GM23248 (cell line): ENCODE data around the gene C1orf21. TPM values are rescaled to one million over a fixed set of nuclear protein-coding genes. Genes with fewer than 3 reads are reported as not detected.

Experiments
- DNase-seq: peaks from one replicate; pipeline ENCODE4 v3.0.0-alpha.2; 2015
- H2AFZ ChIP-seq: fragments of 200-600 bp; sonication (generic); 2 replicates; pipeline ENCODE4 v1.6.1; 2016; ENCODE audit warnings: antibody characterized with exemption
- H3F3A ChIP-seq: fragments of 200-600 bp; sonication (generic); 2 replicates; pipeline ENCODE4 v1.6.1; 2016; ENCODE audit warnings: mild to moderate bottlenecking, antibody characterized with exemption, mixed run types; ENCODE audit not compliant: insufficient read depth
- H3K27ac ChIP-seq: fragments of 200-600 bp; sonication (generic); 2 replicates; pipeline ENCODE4 v1.5.1; 2016; ENCODE audit warnings: mild to moderate bottlenecking
- H3K27me3 ChIP-seq: fragments of 200-600 bp; sonication (generic); replicated peaks from 2 replicates; pipeline ENCODE4 v1.6.1; 2016; ENCODE audit warnings: mild to moderate bottlenecking; ENCODE audit not compliant: insufficient read depth
- H3K36me3 ChIP-seq: fragments of 200-600 bp; sonication (generic); 2 replicates; pipeline ENCODE4 v1.6.1; 2016; ENCODE audit warnings: low read depth, mild to moderate bottlenecking
- H3K4me1 ChIP-seq: fragments of 200-600 bp; sonication (generic); 2 replicates; pipeline ENCODE4 v1.6.1; 2016; ENCODE audit warnings: mild to moderate bottlenecking; ENCODE audit not compliant: insufficient read depth
- H3K4me2 ChIP-seq: fragments of 200-600 bp; sonication (generic); one replicate; pipeline ENCODE4 v1.6.1; 2016; ENCODE audit warnings: mild to moderate bottlenecking; ENCODE audit not compliant: unreplicated experiment
- H3K4me3 ChIP-seq: fragments of 200-600 bp; sonication (generic); 2 replicates; pipeline ENCODE4 v1.5.1; 2016; ENCODE audit warnings: mild to moderate bottlenecking
- H3K79me2 ChIP-seq: fragments of 200-600 bp; sonication (generic); 2 replicates; pipeline ENCODE4 v1.6.1; 2016; ENCODE audit warnings: mild to moderate bottlenecking; ENCODE audit not compliant: insufficient read depth
- H3K9ac ChIP-seq: fragments of 200-600 bp; sonication (generic); 2 replicates; pipeline ENCODE4 v1.6.1; 2016; ENCODE audit warnings: mild to moderate bottlenecking
- H3K9me2 ChIP-seq: fragments of 200-600 bp; sonication (generic); 2 replicates; pipeline ENCODE4 v1.6.1; 2016; ENCODE audit warnings: mixed run types, mild to moderate bottlenecking, moderate library complexity; ENCODE audit not compliant: insufficient read depth
- H3K9me3 ChIP-seq: fragments of 200-600 bp; sonication (generic); one replicate; pipeline ENCODE4 v1.6.1; 2017; ENCODE audit warnings: low read depth
- H4K20me1 ChIP-seq: fragments of 200-600 bp; sonication (generic); 2 replicates; pipeline ENCODE4 v1.6.0; 2016; ENCODE audit not compliant: insufficient read depth
- EZH2 ChIP-seq: fragments of 200-600 bp; sonication (generic); IDR thresholded peaks from 2 replicates; pipeline ENCODE4 v1.6.1; 2018; ENCODE audit warnings: antibody characterized with exemption, mild to moderate bottlenecking; ENCODE audit not compliant: insufficient read depth, poor library complexity, severe bottlenecking
- EZH2phosphoT487 ChIP-seq: fragments of 200-600 bp; sonication (generic); IDR thresholded peaks from 2 replicates; pipeline ENCODE4 v1.6.1; 2018; ENCODE audit warnings: antibody characterized with exemption, moderate library complexity, mild to moderate bottlenecking, low read depth; ENCODE audit not compliant: insufficient read depth
- WGBS, 2 experiments: methylation state at CpG; one replicate each; pipeline ENCODE4 v1.1.6; 2015 to 2017; ENCODE audit warnings: low lambda C conversion rate in 2 of 2, low coverage in 1 of 2; ENCODE audit errors: missing lambda C conversion rate in 2 of 2; 5-methylcytosine and 5-hydroxymethylcytosine counted together
- in situ Hi-C: fragments of 300-500 bp; cut with MboI; formaldehyde crosslinking; loops from 2 replicates; pipeline ENCODE4 v1.15.0; 2020
- polyA plus RNA-seq: library from polyadenylated mRNA; unstranded; fragments of >200 nt; fragmentation: Nextera tagmentation; extraction: Ambion mirVana; gene quantifications from 2 replicates; pipeline ENCODE4 v1.2.1, GENCODE V29; 2016
- total RNA-seq: library from RNA; depleted of rRNA; stranded (reverse); fragments of >200 nt; shearing (Covaris generic); gene quantifications from 2 replicates; pipeline ENCODE4 v1.2.3, GENCODE V29; 2014

C1orf21 gene
- total and polyA plus RNA-seq, 2 experiments from 2014 or later: 16.7 to 20.0 TPM

GRCh38 chr1:184533915-184534314 lies 147.1 kb downstream of the C1orf21 start:
- no peaks in the 10 kb centered on the region for H3K79me2 ChIP-seq
- peaks cover 8% of the 10 kb centered on the region for H3F3A ChIP-seq
- H3K9ac ChIP-seq: no peak overlapping the region
- no peaks in the 10 kb centered on the region for H3K9me2 ChIP-seq
- H2AFZ ChIP-seq: no peak overlapping the region
- no peak overlapping the region for H3K27ac ChIP-seq
- DNase-seq: no peak
- WGBS, 2 experiments: 93 to 96% methylated on average over 4 of the region's 4 CpGs
- H3K4me3 ChIP-seq: no peak overlapping the region
- H3K36me3 ChIP-seq: no peaks in the 10 kb centered on the region
- no peaks in the 10 kb centered on the region for H4K20me1 ChIP-seq
- H3K27me3 ChIP-seq: no peaks in the 10 kb centered on the region
- H3K4me2 ChIP-seq: no peak overlapping the region
- in situ Hi-C loops: no loop called here
- H3K9me3 ChIP-seq: no peaks in the 10 kb centered on the region
- no peak for TF ChIP-seq EZH2
- no peak for TF ChIP-seq EZH2phosphoT487
- peaks cover 10% of the 10 kb centered on the region for H3K4me1 ChIP-seq

DNA sequence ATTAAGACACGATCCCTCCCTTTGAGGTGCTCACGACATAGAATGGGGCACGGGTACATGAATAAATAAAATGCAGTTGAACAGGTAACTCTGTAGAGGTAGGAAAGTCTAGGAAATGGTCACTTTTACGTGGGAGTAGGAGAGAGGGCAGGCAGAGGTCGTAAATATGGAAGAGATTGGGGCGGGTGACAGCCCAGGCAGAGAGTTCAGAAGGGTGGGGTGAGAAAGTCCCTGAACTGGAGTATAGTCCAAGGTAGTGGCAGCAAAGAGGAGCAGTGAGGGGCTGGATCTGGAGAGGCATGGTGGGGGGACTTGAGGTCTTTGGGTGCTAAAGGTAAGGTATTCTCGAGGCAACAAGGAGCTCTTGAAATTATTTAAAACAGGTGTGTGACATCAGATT lies 147.9 kb downstream of the C1orf21 start:
- no peaks in the 10 kb centered on the region for H3K9me2 ChIP-seq
- no peaks in the 10 kb centered on the region for H3K27me3 ChIP-seq
- in situ Hi-C loops: no loop called here
- H4K20me1 ChIP-seq: no peaks in the 10 kb centered on the region
- peaks cover 10% of the 10 kb centered on the region for H3K4me1 ChIP-seq
- WGBS, 2 experiments: 46 to 50% methylated on average over 7 of the region's 7 CpGs
- no peaks in the 10 kb centered on the region for H3K9me3 ChIP-seq
- H3K79me2 ChIP-seq: no peaks in the 10 kb centered on the region
- peaks cover 8% of the 10 kb centered on the region for H3F3A ChIP-seq
- H2AFZ ChIP-seq: no peak overlapping the region
- no peak for DNase-seq
- H3K4me2 ChIP-seq: no peak overlapping the region
- H3K27ac ChIP-seq: peak overlapping the region; percentile 51; the same call in 1 of the 2 replicates
- no peak overlapping the region for H3K4me3 ChIP-seq
- no peaks in the 10 kb centered on the region for H3K36me3 ChIP-seq
- H3K9ac ChIP-seq: 0 out of 2 replicates have a peak overlapping the region, but pooled peaks have one; percentile 15
- TF ChIP-seq EZH2phosphoT487 (no peak), EZH2 (no peak)

DNA sequence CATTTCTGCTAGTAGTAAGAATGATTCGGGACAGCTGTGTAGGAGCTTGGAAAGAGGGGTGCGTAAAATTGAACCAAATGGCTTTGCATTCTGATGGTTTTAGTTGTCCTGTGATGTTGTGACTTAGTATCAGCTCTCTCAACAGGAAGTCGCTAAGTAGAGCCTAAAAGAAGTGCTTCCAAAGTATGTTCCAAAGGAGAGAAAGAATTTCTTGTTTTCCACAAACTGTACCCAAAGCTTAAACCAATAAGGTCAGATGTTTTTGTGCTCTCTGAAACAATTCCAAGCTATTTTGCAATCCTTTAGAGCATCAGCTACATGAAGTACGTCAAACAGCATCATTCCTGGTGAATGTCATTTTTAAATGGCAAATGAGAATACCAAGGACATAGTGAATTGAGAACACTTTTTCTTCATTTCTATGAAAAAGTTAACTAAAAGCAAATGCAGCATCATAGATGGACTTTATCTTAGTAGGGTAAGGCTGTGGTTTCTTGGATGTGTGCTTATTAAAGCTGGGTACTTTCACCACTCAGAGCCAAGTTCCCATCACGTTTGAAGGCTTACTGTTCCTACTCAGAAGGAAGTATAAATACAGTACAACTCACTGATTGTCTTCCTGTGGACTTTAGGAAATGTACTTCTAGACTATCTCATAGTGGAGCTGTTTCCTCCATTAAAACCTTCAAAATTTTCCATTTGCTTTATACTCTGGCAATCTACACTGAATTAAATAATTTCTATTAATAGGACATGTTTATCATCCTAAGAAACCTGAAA lies 148.6 kb downstream of the C1orf21 start:
- H3K27ac ChIP-seq: peak overlapping the region; percentile 51
- H4K20me1 ChIP-seq: no peaks in the 10 kb centered on the region
- no peak overlapping the region for H3K4me3 ChIP-seq
- H3K27me3 ChIP-seq: no peaks in the 10 kb centered on the region
- H3K36me3 ChIP-seq: no peaks in the 10 kb centered on the region
- H3K79me2 ChIP-seq: no peaks in the 10 kb centered on the region
- TF ChIP-seq EZH2 (no peak), EZH2phosphoT487 (no peak)
- H3F3A ChIP-seq: peaks cover 8% of the 10 kb centered on the region
- H3K4me1 ChIP-seq: peaks cover 10% of the 10 kb centered on the region
- H3K4me2 ChIP-seq: peak overlapping the region; percentile 46
- H2AFZ ChIP-seq: peak overlapping the region; percentile 26; the same call in 1 of the 2 replicates
- H3K9me2 ChIP-seq: no peaks in the 10 kb centered on the region
- WGBS, 2 experiments: 19 to 20% methylated on average over 5 of the region's 5 CpGs
- in situ Hi-C loops: no loop called here
- H3K9me3 ChIP-seq: no peaks in the 10 kb centered on the region
- 0 out of 2 replicates have a peak overlapping the region, but pooled peaks have one; percentile 15 for H3K9ac ChIP-seq
- peak; percentile 58 for DNase-seq

GRCh38 chr1:184536246-184536985 lies 149.6 kb downstream of the C1orf21 start:
- H3K79me2 ChIP-seq: no peaks in the 10 kb centered on the region
- H3K4me2 ChIP-seq: no peak overlapping the region
- H3K4me1 ChIP-seq: peaks cover 10% of the 10 kb centered on the region
- H3K36me3 ChIP-seq: no peaks in the 10 kb centered on the region
- 80 to 86% methylated on average over 8 of the region's 8 CpGs for WGBS, 2 experiments
- H3K27me3 ChIP-seq: no peaks in the 10 kb centered on the region
- no peak overlapping the region for H3K9ac ChIP-seq
- no peaks in the 10 kb centered on the region for H3K9me2 ChIP-seq
- H2AFZ ChIP-seq: no peak overlapping the region
- no peaks in the 10 kb centered on the region for H4K20me1 ChIP-seq
- TF ChIP-seq EZH2phosphoT487: no peak
- no peak for TF ChIP-seq EZH2
- H3K4me3 ChIP-seq: no peak overlapping the region
- H3K27ac ChIP-seq: no peak overlapping the region
- in situ Hi-C loops: no loop called here
- no peaks in the 10 kb centered on the region for H3K9me3 ChIP-seq
- peaks cover 1% of the 10 kb centered on the region; the same call in 1 of the 2 replicates for H3F3A ChIP-seq
- no peak for DNase-seq
